ENCODE results near the gene ARMH4.

GRCh38 chr14:57999471-57999870 is 152.5 kb downstream of the ARMH4 start:
- TF ChIP-seq CTCF (IDR thresholded peaks at IDR 0.05) (no peak), POLR2A (IDR thresholded peaks at IDR 0.05) (no peak), EP300 (IDR thresholded peaks at IDR 0.05) (no peak), POLR2AphosphoS5 (IDR thresholded peaks at IDR 0.05) (no peak)

Measured in stomach (tissue), 4 donors.